ENCODE results near the gene DTX2. TPM values are rescaled to one million over a fixed set of nuclear protein-coding genes. Genes with fewer than 3 reads are reported as not detected.
A peak's percentile ranks its signal among the peaks of the same experiment; 100 is the strongest.
"Not testable (repeated sequence)": the region's sequence is repeated elsewhere in the genome, so short reads cannot be mapped to it uniquely, and the experiment has no call there.

The DTX2 gene
- total and polyA plus RNA-seq, 3 experiments from 2014 or later: 15.7 to 23.4 (median 17.9) TPM

GRCh38 chr7:76502836-76503235, 41.3 kb downstream of the DTX2 start:
- POLR2A ChIA-PET, H3K4me3 Mint-ChIP-seq: not testable (repeated sequence)

GRCh38 chr7:76503244-76503643, 41.7 kb downstream of the DTX2 start:
- H3K27me3 ChIP-seq (ENCODE audit: insufficient read depth, low read length, poor library complexity, severe bottlenecking); POLR2A ChIA-PET; H3K36me3 ChIP-seq (ENCODE audit: insufficient read depth, low read length); DNase-seq; H3K27ac ChIP-seq (ENCODE audit: low read depth, low read length); H3K9me3 Mint-ChIP-seq; H3K9me3 ChIP-seq (ENCODE audit: low read length); H3K4me3 ChIP-seq (ENCODE audit: low read length); H3K4me1 Mint-ChIP-seq; H3K4me3 Mint-ChIP-seq; H3K27me3 Mint-ChIP-seq; H3K27ac Mint-ChIP-seq; CTCF ChIA-PET; H3K4me1 ChIP-seq (ENCODE audit: insufficient read depth, low read length): not testable (repeated sequence)
- H3K36me3 Mint-ChIP-seq: peaks cover 0 to 36% (median 3%) of the 10 kb centered on the region in 3 donors

More at GRCh38 chr7:76502836-76503235, 41.3 kb downstream of the DTX2 start:
- H3K27ac Mint-ChIP-seq; H3K4me3 ChIP-seq (ENCODE audit: low read length); H3K4me1 ChIP-seq (ENCODE audit: insufficient read depth, low read length); H3K36me3 ChIP-seq (ENCODE audit: insufficient read depth, low read length); H3K27me3 ChIP-seq (ENCODE audit: insufficient read depth, low read length, poor library complexity, severe bottlenecking); H3K27me3 Mint-ChIP-seq; H3K27ac ChIP-seq (ENCODE audit: low read depth, low read length); CTCF ChIA-PET; H3K9me3 ChIP-seq (ENCODE audit: low read length); DNase-seq; H3K4me1 Mint-ChIP-seq; H3K9me3 Mint-ChIP-seq: not testable (repeated sequence)
- peaks cover 0 to 36% (median 3%) of the 10 kb centered on the region in 3 donors for H3K36me3 Mint-ChIP-seq

- POLR2A ChIA-PET; CTCF ChIA-PET; H3K4me1 Mint-ChIP-seq; DNase-seq; H3K4me3 ChIP-seq (ENCODE audit: low read length); H3K4me1 ChIP-seq (ENCODE audit: insufficient read depth, low read length); H3K4me3 Mint-ChIP-seq; H3K36me3 ChIP-seq (ENCODE audit: insufficient read depth, low read length); H3K27me3 ChIP-seq (ENCODE audit: insufficient read depth, low read length, poor library complexity, severe bottlenecking); H3K9me3 ChIP-seq (ENCODE audit: low read length); H3K9me3 Mint-ChIP-seq; H3K27ac ChIP-seq (ENCODE audit: low read depth, low read length); H3K27me3 Mint-ChIP-seq: not testable (repeated sequence)
- Mint-ChIP-seq H3K36me3 (peaks cover 0 to 36% (median 3%) of the 10 kb centered on the region in 3 donors), H3K27ac (peak overlapping the region in 1 of 8 donors; percentile 27)
Observed at GRCh38 chr7:76504351-76505167, 43.0 kb downstream of the DTX2 start.

- H3K4me3 Mint-ChIP-seq: no peak overlapping the region
- peaks cover 0 to 1% of the 10 kb centered on the region in 2 donors for H3K27me3 Mint-ChIP-seq
- no peaks in the 10 kb centered on the region for H3K4me1 Mint-ChIP-seq
- Histone ChIP-seq H3K36me3 (ENCODE audit: insufficient read depth, low read length) (no peaks in the 10 kb centered on the region), H3K27me3 (ENCODE audit: insufficient read depth, low read length, poor library complexity, severe bottlenecking) (no peaks in the 10 kb centered on the region), H3K27ac (ENCODE audit: low read depth, low read length) (no peak overlapping the region), H3K9me3 (ENCODE audit: low read length) (no peaks in the 10 kb centered on the region), H3K4me3 (ENCODE audit: low read length) (no peak overlapping the region), H3K4me1 (ENCODE audit: insufficient read depth, low read length) (no peaks in the 10 kb centered on the region)
- ChIA-PET POLR2A (no interaction called here), CTCF (no interaction called here)
- no peak overlapping the region for H3K27ac Mint-ChIP-seq
- H3K9me3 Mint-ChIP-seq: no peaks in the 10 kb centered on the region
- H3K36me3 Mint-ChIP-seq: peaks cover 0 to 33% (median 3%) of the 10 kb centered on the region in 3 donors
- no peak for DNase-seq
Observed at GRCh38 chr7:76505168-76506080, 43.9 kb downstream of the DTX2 start.

- H3K27me3 Mint-ChIP-seq: peaks cover 0 to 1% of the 10 kb centered on the region in 2 donors
- Histone ChIP-seq H3K27ac (ENCODE audit: low read depth, low read length) (no peak overlapping the region), H3K4me1 (ENCODE audit: insufficient read depth, low read length) (no peaks in the 10 kb centered on the region), H3K9me3 (ENCODE audit: low read length) (no peaks in the 10 kb centered on the region), H3K36me3 (ENCODE audit: insufficient read depth, low read length) (no peaks in the 10 kb centered on the region), H3K4me3 (ENCODE audit: low read length) (no peak overlapping the region), H3K27me3 (ENCODE audit: insufficient read depth, low read length, poor library complexity, severe bottlenecking) (no peaks in the 10 kb centered on the region)
- no peak overlapping the region for H3K4me3 Mint-ChIP-seq
- POLR2A ChIA-PET: interaction anchor here (0.6 kb wide), 1 partner anchor 1030 kb away, joined by 5 read pairs; no protein-coding TSS in a partner anchor
- H3K27ac Mint-ChIP-seq: peak overlapping the region in 1 of 8 donors; percentile 63
- DNase-seq: no peak
- CTCF ChIA-PET: no interaction called here
- no peaks in the 10 kb centered on the region for H3K4me1 Mint-ChIP-seq
- peaks cover 0 to 30% (median 3%) of the 10 kb centered on the region in 3 donors for H3K36me3 Mint-ChIP-seq
- H3K9me3 Mint-ChIP-seq: no peaks in the 10 kb centered on the region
Observed at GRCh38 chr7:76506081-76506440, 44.6 kb downstream of the DTX2 start.

- H3K27ac ChIP-seq (ENCODE audit: low read depth, low read length); H3K27me3 ChIP-seq (ENCODE audit: insufficient read depth, low read length, poor library complexity, severe bottlenecking); H3K4me3 Mint-ChIP-seq; H3K36me3 ChIP-seq (ENCODE audit: insufficient read depth, low read length); H3K4me3 ChIP-seq (ENCODE audit: low read length); H3K9me3 ChIP-seq (ENCODE audit: low read length); H3K27me3 Mint-ChIP-seq; H3K4me1 Mint-ChIP-seq; DNase-seq; H3K4me1 ChIP-seq (ENCODE audit: insufficient read depth, low read length); CTCF ChIA-PET; H3K9me3 Mint-ChIP-seq: not testable (repeated sequence)
- Mint-ChIP-seq H3K36me3 (peaks cover 0 to 27% (median 3%) of the 10 kb centered on the region in 3 donors), H3K27ac (peak overlapping the region in 2 of 8 donors; percentile 69 to 81)
- POLR2A ChIA-PET: interaction anchor here (0.6 kb wide), 1 partner anchor 1029 kb away, joined by 5 read pairs; no protein-coding TSS in a partner anchor
Observed at GRCh38 chr7:76506643-76507042, 45.1 kb downstream of the DTX2 start.

- no peaks in the 10 kb centered on the region for H3K9me3 Mint-ChIP-seq
- H3K9me3 ChIP-seq (ENCODE audit: low read length): no peaks in the 10 kb centered on the region
- POLR2A ChIA-PET: no interaction called here
Observed at GRCh38 chr7:76507723-76508406, 46.4 kb downstream of the DTX2 start.

More at GRCh38 chr7:76507723-76508406, 46.4 kb downstream of the DTX2 start:
- Mint-ChIP-seq H3K4me1 (no peaks in the 10 kb centered on the region), H3K36me3 (peaks cover 0 to 19% (median 3%) of the 10 kb centered on the region in 3 donors), H3K27me3 (peaks cover 0 to 1% of the 10 kb centered on the region in 2 donors), H3K4me3 (no peak overlapping the region), H3K27ac (no peak overlapping the region)
- Histone ChIP-seq H3K27me3 (ENCODE audit: insufficient read depth, low read length, poor library complexity, severe bottlenecking) (no peaks in the 10 kb centered on the region), H3K36me3 (ENCODE audit: insufficient read depth, low read length) (no peaks in the 10 kb centered on the region), H3K27ac (ENCODE audit: low read depth, low read length) (no peak overlapping the region), H3K4me3 (ENCODE audit: low read length) (no peak overlapping the region), H3K4me1 (ENCODE audit: insufficient read depth, low read length) (no peaks in the 10 kb centered on the region)
- DNase-seq: no peak
- CTCF ChIA-PET: no interaction called here

Measured in CD8-positive, alpha-beta memory T cell (primary cell).